Keratinocyte (primary cell): ENCODE data around the gene FAM219B. TPM values are rescaled to one million over a fixed set of nuclear protein-coding genes. Genes with fewer than 3 reads are reported as not detected.

Experiments
- DNase-seq: peaks from one replicate; pipeline ENCODE4 v3.0.0-alpha.2; 2011; ENCODE audit warnings: low read depth, missing footprints, low spot score
- FAIRE-seq: peaks from 2 replicates; lab custom pipeline; 2011; peaks lifted over from hg19 to GRCh38; lab: Jason Lieb, UNC
- H2AFZ ChIP-seq: 2 replicates; pipeline ENCODE4 v1.6.0; 2012; ENCODE audit warnings: low read length, control low read depth, inconsistent platforms; ENCODE audit not compliant: control insufficient read depth
- H3K27ac ChIP-seq: 2 replicates; pipeline ENCODE4 v1.5.1; 2011; ENCODE audit warnings: low read length; ENCODE audit not compliant: control insufficient read depth, insufficient read depth
- H3K27me3 ChIP-seq: 3 replicates; pipeline ENCODE4 v1.6.0; 2011; ENCODE audit warnings: low read length; ENCODE audit not compliant: control insufficient read depth, insufficient read depth; ENCODE audit errors: extremely low read depth
- H3K36me3 ChIP-seq, 2 experiments: 2 replicates in 1 of 2; 3 replicates in 1 of 2; pipeline ENCODE4 v1.5.1; 2011; ENCODE audit warnings: low read length in 2 of 2, mild to moderate bottlenecking in 1 of 2; ENCODE audit not compliant: control insufficient read depth in 2 of 2, insufficient read depth in 2 of 2; ENCODE audit errors: extremely low read depth in 1 of 2
- H3K4me1 ChIP-seq: 3 replicates; pipeline ENCODE4 v1.5.1; 2011; ENCODE audit warnings: low read length; ENCODE audit not compliant: control insufficient read depth, insufficient read depth; ENCODE audit errors: extremely low read depth
- H3K4me2 ChIP-seq: 3 replicates; pipeline ENCODE4 v1.6.0; 2011; ENCODE audit warnings: low read depth, low read length; ENCODE audit not compliant: control insufficient read depth, insufficient read depth; ENCODE audit errors: extremely low read depth
- H3K4me3 ChIP-seq, 3 experiments: fragments of 200-600 bp in 1 of 3; sonication (generic) in 1 of 3; 2 replicates in 2 of 3; 3 replicates in 1 of 3; pipeline ENCODE4 v1.5.1; 2011 to 2016; ENCODE audit warnings: low read length in 3 of 3, mild to moderate bottlenecking in 3 of 3, control low read depth in 2 of 3, inconsistent platforms in 1 of 3, low read depth in 1 of 3, mixed read lengths in 1 of 3, mixed run types in 1 of 3, moderate library complexity in 1 of 3; ENCODE audit not compliant: control insufficient read depth in 2 of 3, insufficient read depth in 2 of 3; ENCODE audit errors: extremely low read depth in 1 of 3
- H3K79me2 ChIP-seq: 2 replicates; pipeline ENCODE4 v1.6.0; 2012; ENCODE audit warnings: low read length; ENCODE audit not compliant: control insufficient read depth, insufficient read depth
- H3K9ac ChIP-seq: 3 replicates; pipeline ENCODE4 v1.6.0; 2011; ENCODE audit warnings: low read length; ENCODE audit not compliant: control insufficient read depth, insufficient read depth; ENCODE audit errors: extremely low read depth
- H3K9me1 ChIP-seq: 3 replicates; pipeline ENCODE4 v1.6.0; 2011; ENCODE audit warnings: low read length; ENCODE audit not compliant: control insufficient read depth, insufficient read depth; ENCODE audit errors: extremely low read depth
- H3K9me3 ChIP-seq: 2 replicates; pipeline ENCODE4 v1.5.1; 2012; ENCODE audit warnings: low read depth, low read length; ENCODE audit not compliant: control insufficient read depth
- H4K20me1 ChIP-seq: 3 replicates; pipeline ENCODE4 v1.6.0; 2011; ENCODE audit warnings: low read length; ENCODE audit not compliant: control insufficient read depth, insufficient read depth; ENCODE audit errors: extremely low read depth
- CTCF ChIP-seq, 3 experiments: IDR thresholded peaks in 1 of 3; conservative IDR thresholded peaks in 1 of 3; optimal IDR thresholded peaks in 1 of 3; 2 replicates in 2 of 3; 3 replicates in 1 of 3; pipeline versions ENCODE3 to v1.5.1; 2011; ENCODE audit warnings: low read length in 3 of 3, mild to moderate bottlenecking in 3 of 3, moderate library complexity in 2 of 3, control low read depth in 1 of 3, inconsistent platforms in 1 of 3; ENCODE audit not compliant: insufficient read depth in 2 of 3; ENCODE audit errors: extremely low read depth in 1 of 3
- EZH2 ChIP-seq: IDR thresholded peaks from one replicate; pipeline ENCODE4 v1.6.1; 2012; ENCODE audit warnings: inconsistent platforms, mild to moderate bottlenecking, low read length, moderate library complexity
- dilution Hi-C: fragments of 300-500 bp; cut with MboI; formaldehyde crosslinking; loops from one replicate; pipeline ENCODE4 v1.7.0; 2020; ENCODE audit warnings: low sequenced_read_pairs; ENCODE audit not compliant: extremely low pct_ligation_motif_present
- polyA plus RNA-seq, 5 experiments: library from polyadenylated mRNA; depleted of rRNA in 3 of 5; stranded (reverse) in 3 of 5; stranded (forward) in 1 of 5; unstranded in 1 of 5; fragments of >200 nt; gene quantifications; 1 replicate in 1 of 5; 2 replicates in 3 of 5; 3 replicates in 1 of 5; pipeline versions ENCODE4 v1.2.1 to v1.2.3, GENCODE V29; 2011 to 2012; ENCODE audit warnings: missing spikeins in 2 of 5, low read depth in 1 of 5, low replicate concordance in 1 of 5

Gene FAM219B
- polyA plus RNA-seq, 1 donor (not counting 4 experiments of a cell fraction or from before 2014, with no cell fraction given), result 45.4 TPM

GRCh38 chr15:74878273-74878672 is 28.4 kb downstream of the FAM219B start:
- TF ChIP-seq EZH2, result no peak
- TF ChIP-seq CTCF (optimal IDR thresholded peaks at IDR 0.05 in 1 of 3, IDR thresholded peaks at IDR 0.05 in 1 of 3, conservative IDR thresholded peaks at IDR 0.05 in 1 of 3; ENCODE audit: extremely low read depth in 1 of 3, insufficient read depth in 2 of 3, low read length in 3 of 3), result no peak
- Histone ChIP-seq H3K4me1 (peaks cover 3% of the 10 kb centered on the region), H3K36me3 (no peaks in the 10 kb centered on the region), H3K9me3 (no peaks in the 10 kb centered on the region), H3K9ac (no peak overlapping the region), H3K27ac (no peak overlapping the region), H3K79me2 (no peaks in the 10 kb centered on the region), H4K20me1 (no peaks in the 10 kb centered on the region), H3K4me3 (no peak overlapping the region), H3K27me3 (no peaks in the 10 kb centered on the region), H3K4me2 (no peak overlapping the region), H2AFZ (no peak overlapping the region), H3K9me1 (no peaks in the 10 kb centered on the region)
- dilution Hi-C loops, result no loop called here
- FAIRE-seq (no peak), DNase-seq (no peak)

- TF ChIP-seq EZH2 (no peak), CTCF (optimal IDR thresholded peaks at IDR 0.05 in 1 of 3, IDR thresholded peaks at IDR 0.05 in 1 of 3, conservative IDR thresholded peaks at IDR 0.05 in 1 of 3; ENCODE audit: extremely low read depth in 1 of 3, insufficient read depth in 2 of 3, low read length in 3 of 3) (no peak)
- H3K9me3 ChIP-seq, result no peaks in the 10 kb centered on the region
- no peaks in the 10 kb centered on the region for H3K27me3 ChIP-seq
- peaks cover 32% of the 10 kb centered on the region for H3K79me2 ChIP-seq
- peaks cover 13% of the 10 kb centered on the region for H4K20me1 ChIP-seq
- H3K27ac ChIP-seq, result no peak overlapping the region
- H2AFZ ChIP-seq, result peak overlapping the region; percentile 23
- peaks cover 29% of the 10 kb centered on the region for H3K4me1 ChIP-seq
- H3K9me1 ChIP-seq, result peaks cover 4% of the 10 kb centered on the region
- no peak for FAIRE-seq
- dilution Hi-C loops, result no loop called here
- peak overlapping the region; percentile 87 for H3K4me2 ChIP-seq
- peaks cover 0 to 3% of the 10 kb centered on the region in 2 experiments for H3K36me3 ChIP-seq
- peak overlapping the region; percentile 94 for H3K9ac ChIP-seq
- no peak for DNase-seq
- H3K4me3 ChIP-seq, result peak overlapping the region; percentile 59 to 80 (median 74)
Observed at GRCh38 chr15:74873756-74874424, 32.8 kb downstream of the FAM219B start.
